ENCODE measurements around the gene IFT20. TPM values are rescaled to one million over a fixed set of nuclear protein-coding genes. Genes with fewer than 3 reads are reported as not detected.
"Not testable (repeated sequence)": the region's sequence is repeated elsewhere in the genome, so short reads cannot be mapped to it uniquely, and the experiment has no call there.

IFT20 gene
- total RNA-seq, 1 donor from 2014 or later, result 11.2 TPM

DNA sequence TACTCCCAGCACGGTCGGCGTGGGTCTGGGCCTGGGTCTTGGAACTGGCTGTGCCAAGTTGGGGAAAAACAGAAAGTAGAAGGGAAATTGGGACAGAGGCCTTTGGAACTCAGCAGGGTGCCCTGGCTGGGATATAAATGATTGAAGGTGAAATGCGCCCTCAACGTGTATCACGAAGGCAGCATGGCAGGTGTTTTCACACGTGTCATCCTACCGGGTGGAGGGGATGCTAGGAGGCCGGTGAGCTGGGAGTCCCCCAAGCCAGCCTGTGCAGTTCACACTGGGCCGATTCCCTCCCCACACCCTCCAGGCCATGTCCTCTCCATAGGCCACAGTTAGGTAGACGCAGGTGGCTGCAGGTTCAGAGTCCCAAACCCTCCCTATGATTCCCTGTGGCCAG lies 6.2 kb upstream of the IFT20 start:
- DNase-seq, result no peak
- ATAC-seq (ENCODE audit: poor library complexity), result no peak
- intact Hi-C loops (cut with DNase I), result no loop called here

- intact Hi-C loops (cut with DNase I), result no loop called here
- DNase-seq, result no peak
- no peak for ATAC-seq (ENCODE audit: poor library complexity)
These were observed 5.1 kb upstream of the IFT20 start for GRCh38 chr17:28340374-28340773.

DNA sequence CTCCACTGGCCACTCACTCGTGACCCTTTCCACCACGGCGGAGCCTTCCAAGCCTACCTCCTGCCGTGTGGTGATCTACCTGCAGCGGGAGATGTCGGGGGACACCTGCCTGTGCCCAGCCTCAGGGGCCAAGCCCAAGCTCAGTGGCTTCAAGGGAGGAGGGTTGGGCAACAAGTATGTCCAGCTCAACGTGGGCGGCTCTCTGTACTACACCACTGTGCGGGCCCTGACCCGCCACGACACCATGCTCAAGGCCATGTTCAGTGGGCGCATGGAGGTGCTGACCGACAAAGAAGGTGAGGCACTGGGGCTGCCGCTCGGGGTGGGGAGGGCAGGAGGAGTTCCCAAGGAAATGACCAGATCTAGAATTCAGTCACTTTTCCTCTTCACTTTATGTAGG lies 4.2 kb upstream of the IFT20 start:
- DNase-seq (no peak), ATAC-seq (ENCODE audit: poor library complexity) (no peak)
- intact Hi-C loops (cut with DNase I), result no loop called here

- intact Hi-C loops (cut with DNase I); ATAC-seq (ENCODE audit: poor library complexity): not testable (repeated sequence)
These were observed 3.5 kb upstream of the IFT20 start for GRCh38 chr17:28338769-28339212.

GRCh38 chr17:28338056-28338768 lies 2.9 kb upstream of the IFT20 start:
- intact Hi-C loops (cut with DNase I), result no loop called here
- DNase-seq (no peak), ATAC-seq (ENCODE audit: poor library complexity) (no peak)

More at GRCh38 chr17:28338769-28339212, 3.5 kb upstream of the IFT20 start:
- DNase-seq, result not testable (repeated sequence)

- intact Hi-C loops (cut with DNase I), result no loop called here
- ATAC-seq (ENCODE audit: poor library complexity), result peak; percentile 8
- DNase-seq, result peak; percentile 70
These were observed 943 bp upstream of the IFT20 start for GRCh38 chr17:28335959-28336871.

DNA sequence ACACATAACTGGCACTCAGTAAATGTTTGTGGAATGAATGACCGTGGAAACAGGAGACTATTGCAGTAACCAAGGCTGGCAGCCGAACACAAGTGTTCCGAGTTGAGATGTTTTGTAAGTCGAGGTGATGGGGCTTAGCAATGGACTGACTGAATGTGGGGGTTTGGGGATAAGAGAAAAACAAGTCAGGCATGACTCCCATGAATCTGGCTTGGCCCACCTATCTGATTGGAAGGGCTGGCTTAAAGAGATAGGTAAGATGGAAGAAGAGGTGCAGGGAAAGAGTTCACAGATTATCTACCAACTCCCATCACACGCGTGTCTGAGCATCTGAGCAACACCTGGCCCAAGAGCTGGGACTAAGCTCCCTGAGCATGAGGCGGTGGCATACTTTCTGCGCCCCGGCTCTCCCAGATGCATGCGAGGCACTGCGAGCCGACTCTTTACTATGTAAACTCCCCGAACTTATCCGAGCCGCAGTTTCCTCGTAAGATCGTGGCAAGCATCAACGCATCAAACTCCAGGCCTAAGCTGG lies 539 bp downstream of the IFT20 start:
- DNase-seq (no peak), ATAC-seq (ENCODE audit: poor library complexity) (no peak)
- intact Hi-C loops (cut with DNase I), result no loop called here

DNA sequence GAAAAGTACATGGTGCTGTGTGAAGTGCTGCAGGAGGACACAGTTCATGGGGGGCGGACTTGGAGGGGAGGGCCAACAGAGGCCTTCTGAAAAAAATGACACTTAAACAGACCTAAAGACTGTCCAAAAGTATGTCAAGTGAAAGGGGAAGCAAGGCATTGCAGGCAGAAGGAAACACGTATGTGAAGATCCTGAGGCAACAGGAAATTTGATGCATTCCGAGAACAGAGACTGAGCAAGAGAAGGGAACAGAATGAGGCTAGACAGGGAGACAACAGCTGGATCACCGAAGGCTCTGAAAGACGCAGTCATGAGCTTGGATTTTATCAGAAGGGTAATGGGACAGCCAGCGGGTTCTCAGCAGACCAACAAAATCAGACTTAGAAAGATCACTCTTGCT lies 1.1 kb downstream of the IFT20 start:
- DNase-seq (no peak), ATAC-seq (ENCODE audit: poor library complexity) (no peak)
- intact Hi-C loops (cut with DNase I), result no loop called here

DNA sequence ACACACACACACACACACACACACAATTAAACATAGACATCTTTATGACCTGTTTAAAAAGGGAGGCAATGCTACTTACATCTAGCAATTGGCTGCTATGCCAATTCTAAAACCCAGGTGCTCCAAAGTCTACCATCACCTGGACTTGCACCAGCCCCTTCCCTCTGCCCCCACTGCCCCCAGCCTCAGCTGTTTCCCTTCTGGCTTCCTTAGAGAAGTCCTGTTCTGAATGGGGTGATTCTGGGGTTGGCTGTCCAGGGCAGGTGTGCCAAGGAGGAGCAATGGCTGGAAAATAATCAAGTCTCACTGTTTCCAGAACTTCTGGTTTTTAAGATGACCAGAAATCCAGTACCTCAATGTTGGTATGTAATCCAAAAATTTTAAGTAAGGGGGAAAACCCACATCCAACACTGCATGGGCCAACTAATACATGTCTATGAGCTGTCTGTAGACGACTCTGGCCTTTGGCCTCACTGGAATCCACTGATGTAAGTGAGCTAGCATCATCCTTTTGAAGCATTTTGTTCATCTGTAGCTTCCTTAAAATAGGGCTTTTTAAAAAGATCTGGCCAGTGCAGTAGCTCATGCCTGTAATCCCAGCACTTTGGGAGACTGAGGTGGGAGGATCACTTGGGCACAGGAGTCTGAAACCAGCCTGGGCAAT lies 2.1 kb downstream of the IFT20 start:
- ATAC-seq (ENCODE audit: poor library complexity) (no peak), DNase-seq (no peak)
- intact Hi-C loops (cut with DNase I), result no loop called here

DNA sequence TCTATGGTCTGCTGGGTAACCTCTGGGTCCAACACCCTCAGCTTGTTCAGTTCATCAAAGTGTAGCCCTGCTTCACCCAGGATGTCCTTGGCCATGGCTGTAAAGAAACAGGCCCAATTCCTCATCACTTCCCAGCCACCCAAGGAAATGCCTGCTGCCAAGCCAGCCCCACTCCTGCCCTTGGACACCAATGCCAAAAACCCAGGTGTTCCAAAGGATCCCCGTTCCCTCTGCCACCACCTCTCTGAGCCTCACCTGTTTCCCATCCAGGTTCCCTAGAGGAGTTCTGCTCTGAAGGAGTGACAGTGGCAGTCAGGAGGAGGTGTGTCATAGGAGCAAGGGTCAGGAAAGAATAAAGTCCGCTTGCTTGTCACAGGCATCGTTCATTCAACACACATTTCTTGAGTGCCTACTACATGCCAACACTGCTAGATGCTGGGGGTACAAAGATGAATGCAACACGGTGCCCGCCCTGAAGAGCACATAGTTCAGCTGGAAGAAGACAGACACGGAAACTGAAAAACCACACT lies 3.3 kb downstream of the IFT20 start:
- intact Hi-C loops (cut with DNase I), result no loop called here
- DNase-seq (no peak), ATAC-seq (ENCODE audit: poor library complexity) (no peak)

- no peak for DNase-seq
- intact Hi-C loops (cut with DNase I), result no loop called here
- no peak for ATAC-seq (ENCODE audit: poor library complexity)
These were observed 4.6 kb downstream of the IFT20 start for GRCh38 chr17:28330671-28331070.

DNA sequence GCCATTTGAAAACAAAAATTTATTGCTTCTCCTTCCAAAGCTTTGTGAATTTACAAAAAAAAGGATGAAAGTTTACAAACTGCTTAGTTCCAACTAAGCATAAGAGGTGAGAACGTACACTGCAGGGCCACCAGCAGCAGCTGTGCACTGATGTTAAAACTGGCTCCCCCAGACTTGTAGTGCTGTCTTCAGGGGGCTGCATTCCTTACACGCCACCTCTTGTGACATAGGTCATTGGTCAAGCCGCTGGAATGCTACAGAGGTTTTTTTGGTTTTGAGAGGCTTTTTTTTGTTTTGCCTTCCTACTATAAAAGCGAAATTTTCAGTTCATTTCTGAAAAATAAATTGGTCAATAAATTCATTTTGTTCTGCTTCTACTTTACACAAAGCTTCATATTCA lies 6.9 kb downstream of the IFT20 start:
- intact Hi-C loops (cut with DNase I), result no loop called here
- no peak for ATAC-seq (ENCODE audit: poor library complexity)
- DNase-seq, result no peak

GRCh38 chr17:28327709-28328108 lies 7.6 kb downstream of the IFT20 start:
- ATAC-seq (ENCODE audit: poor library complexity) (no peak), DNase-seq (no peak)
- intact Hi-C loops (cut with DNase I), result no loop called here

GRCh38 chr17:28327031-28327607 lies 8.2 kb downstream of the IFT20 start:
- ATAC-seq (ENCODE audit: poor library complexity), result no peak
- DNase-seq, result no peak
- intact Hi-C loops (cut with DNase I), result no loop called here

- no peak for DNase-seq
- ATAC-seq (ENCODE audit: poor library complexity), result no peak
- intact Hi-C loops (cut with DNase I), result no loop called here
These were observed 9.2 kb downstream of the IFT20 start for GRCh38 chr17:28326114-28326513.

DNA sequence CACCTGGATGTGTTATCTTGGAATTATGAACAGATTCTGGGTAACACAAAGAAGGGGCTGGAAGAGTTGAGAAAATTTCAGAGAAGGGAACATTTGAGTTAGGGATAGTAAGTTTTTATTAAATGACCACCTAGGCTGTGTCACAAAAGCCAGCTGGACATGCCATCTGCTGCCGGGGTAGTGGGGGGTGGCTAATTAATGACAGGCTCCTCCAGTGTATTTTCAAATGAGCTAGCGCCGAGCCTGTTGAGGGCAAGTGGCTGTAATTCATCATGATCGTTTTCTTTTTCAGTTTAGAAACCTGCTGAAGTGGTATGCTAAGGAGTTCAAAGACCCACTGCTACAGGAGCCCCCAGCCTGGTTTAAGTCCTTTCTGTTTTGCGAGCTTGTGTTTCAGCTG lies 10.1 kb downstream of the IFT20 start:
- intact Hi-C loops (cut with DNase I), result no loop called here
- ATAC-seq (ENCODE audit: poor library complexity), result no peak
- DNase-seq, result no peak

- ATAC-seq (ENCODE audit: poor library complexity), result no peak
- intact Hi-C loops (cut with DNase I), result no loop called here
- DNase-seq, result no peak
These were observed 10.5 kb downstream of the IFT20 start for GRCh38 chr17:28324781-28325180.

- ATAC-seq (ENCODE audit: poor library complexity) (no peak), DNase-seq (no peak)
- intact Hi-C loops (cut with DNase I), result no loop called here
These were observed 11.0 kb downstream of the IFT20 start for GRCh38 chr17:28324267-28324745.

All from Right ventricle myocardium superior (tissue), 1 donor.